SK-N-SH (cell line): Measurements from ENCODE around the gene TPSAB1. TPM values are rescaled to one million over a fixed set of nuclear protein-coding genes. Genes with fewer than 3 reads are reported as not detected.

ENCODE experiments used
- CTCF ChIA-PET: fragments of 300-600, 350-600 bp; formaldehyde crosslinking; extraction: SDS; loops from one replicate; lab custom pipeline; 2021; lab: Yijun Ruan, JAX
- POLR2A ChIA-PET: fragments of 350-600 bp; sonication (Branson Sonifier 250); formaldehyde crosslinking; extraction: SDS; loops from one replicate; lab custom pipeline; 2020; ENCODE audit warnings: antibody characterized with exemption, inconsistent platforms; lab: Yijun Ruan, JAX
- DNase-seq: peaks from one replicate; pipeline ENCODE4 v3.0.0; 2012
- H2AFZ ChIP-seq: fragments of 200-600 bp; sonication (generic); 2 replicates; pipeline ENCODE4 v1.8.1; 2016; ENCODE audit warnings: antibody characterized with exemption, mild to moderate bottlenecking, low read depth
- H3F3A ChIP-seq: fragments of 200-600 bp; sonication (generic); replicated peaks from 2 replicates; pipeline ENCODE3; 2016; ENCODE audit warnings: antibody characterized with exemption, mild to moderate bottlenecking; ENCODE audit not compliant: insufficient read depth
- H3K27ac ChIP-seq, 2 experiments: fragments of 200-500 bp in 1 of 2; fragments of 200-600 bp in 1 of 2; sonication (Bioruptor generic) in 1 of 2; sonication (generic), shearing (Covaris generic) in 1 of 2; 2 replicates each; pipeline versions ENCODE4 v1.5.1 to v1.6.1; 2014 to 2016; ENCODE audit warnings: low read depth in 2 of 2, inconsistent platforms in 1 of 2, low read length in 1 of 2, mild to moderate bottlenecking in 1 of 2, mixed read lengths in 1 of 2
- H3K27me3 ChIP-seq: fragments of 200-600 bp; sonication (generic), shearing (Covaris generic); 2 replicates; pipeline ENCODE4 v1.6.1; 2016; ENCODE audit warnings: mixed run types; ENCODE audit not compliant: insufficient read depth
- H3K36me3 ChIP-seq, 2 experiments: fragments of 200-500 bp in 1 of 2; fragments of 200-600 bp in 1 of 2; sonication (Bioruptor generic) in 1 of 2; sonication (generic) in 1 of 2; replicated peaks in 1 of 2; 2 replicates each; pipeline versions ENCODE3 to v1.5.1; 2014 to 2016; ENCODE audit warnings: low read length in 1 of 2, mild to moderate bottlenecking in 1 of 2; ENCODE audit not compliant: insufficient read depth in 2 of 2, control insufficient read depth in 1 of 2
- H3K4me1 ChIP-seq, 2 experiments: fragments of 200-500 bp in 1 of 2; fragments of 200-600 bp in 1 of 2; sonication (Bioruptor generic) in 1 of 2; sonication (generic), shearing (Covaris generic) in 1 of 2; 2 replicates each; pipeline versions ENCODE4 v1.5.1 to v1.6.1; 2014 to 2016; ENCODE audit warnings: low read depth in 1 of 2, low read length in 1 of 2, mixed run types in 1 of 2; ENCODE audit not compliant: insufficient read depth in 2 of 2, control insufficient read depth in 1 of 2
- H3K4me2 ChIP-seq: fragments of 200-600 bp; sonication (generic), shearing (Covaris generic); 2 replicates; pipeline ENCODE4 v1.6.1; 2017; ENCODE audit warnings: mixed run types
- H3K4me3 ChIP-seq, 2 experiments: fragments of 200-500 bp in 1 of 2; fragments of 200-600 bp in 1 of 2; sonication (Bioruptor generic) in 1 of 2; sonication (generic), shearing (Covaris generic) in 1 of 2; 2 replicates each; pipeline versions ENCODE4 v1.5.1 to v1.8.1; 2014 to 2016; ENCODE audit warnings: low read depth in 2 of 2, inconsistent platforms in 1 of 2, low read length in 1 of 2, mild to moderate bottlenecking in 1 of 2, mixed read lengths in 1 of 2, moderate library complexity in 1 of 2
- H3K79me2 ChIP-seq: fragments of 200-600 bp; sonication (generic); 2 replicates; pipeline ENCODE4 v1.8.1; 2017; ENCODE audit warnings: mild to moderate bottlenecking; ENCODE audit not compliant: insufficient read depth
- H3K9ac ChIP-seq: fragments of 200-600 bp; sonication (generic); 2 replicates; pipeline ENCODE4 v1.6.1; 2017; ENCODE audit warnings: mixed run types
- H3K9me2 ChIP-seq: fragments of 200-600 bp; sonication (generic); 2 replicates; pipeline ENCODE4 v1.6.1; 2017; ENCODE audit warnings: mixed run types
- H3K9me3 ChIP-seq: fragments of 200-600 bp; sonication (generic); 2 replicates; pipeline ENCODE4 v1.6.1; 2017; ENCODE audit warnings: mixed run types, mild to moderate bottlenecking, moderate library complexity
- H4K20me1 ChIP-seq: fragments of 200-600 bp; sonication (generic); 2 replicates; pipeline ENCODE4 v1.6.1; 2017; ENCODE audit warnings: mild to moderate bottlenecking, mixed run types; ENCODE audit not compliant: insufficient read depth
- CTCF ChIP-seq: fragments of 200-600 bp; sonication (generic); IDR thresholded peaks from 2 replicates; pipeline ENCODE4 v1.6.1; 2017; ENCODE audit warnings: antibody characterized with exemption, mild to moderate bottlenecking, moderate library complexity
- MXI1 ChIP-seq: IDR thresholded peaks from 2 replicates; pipeline ENCODE4 v1.6.1; 2012; ENCODE audit warnings: mild to moderate bottlenecking, low read depth, low read length, improper control_type of control experiment
- RAD21 ChIP-seq: IDR thresholded peaks from 2 replicates; pipeline ENCODE4 v1.6.1; 2012; ENCODE audit warnings: mild to moderate bottlenecking, low read length
- ZBTB33 ChIP-seq: IDR thresholded peaks from 2 replicates; pipeline ENCODE4 v1.4.0; 2012; ENCODE audit warnings: low read depth, borderline replicate concordance
- WGBS: methylation state at CpG from one replicate; pipeline ENCODE4 v1.1.6; 2017; ENCODE audit warnings: low lambda C conversion rate; 5-methylcytosine and 5-hydroxymethylcytosine counted together
- polyA plus RNA-seq, 3 experiments: library from polyadenylated mRNA; depleted of rRNA; stranded (reverse); fragments of >200 nt; gene quantifications; 2 replicates each; pipeline ENCODE4 v1.2.3, GENCODE V29; 2012
- TF ChIP-seq, protein P1 (sequence below): IDR thresholded peaks from 2 replicates; pipeline ENCODE4 v1.6.1; 2012; ENCODE audit warnings: mild to moderate bottlenecking, low read depth, low read length, moderate library complexity

TPSAB1 gene
- polyA plus RNA-seq, 1 of the 3 experiments (the other 2 are of a cell fraction) = not detected

DNA sequence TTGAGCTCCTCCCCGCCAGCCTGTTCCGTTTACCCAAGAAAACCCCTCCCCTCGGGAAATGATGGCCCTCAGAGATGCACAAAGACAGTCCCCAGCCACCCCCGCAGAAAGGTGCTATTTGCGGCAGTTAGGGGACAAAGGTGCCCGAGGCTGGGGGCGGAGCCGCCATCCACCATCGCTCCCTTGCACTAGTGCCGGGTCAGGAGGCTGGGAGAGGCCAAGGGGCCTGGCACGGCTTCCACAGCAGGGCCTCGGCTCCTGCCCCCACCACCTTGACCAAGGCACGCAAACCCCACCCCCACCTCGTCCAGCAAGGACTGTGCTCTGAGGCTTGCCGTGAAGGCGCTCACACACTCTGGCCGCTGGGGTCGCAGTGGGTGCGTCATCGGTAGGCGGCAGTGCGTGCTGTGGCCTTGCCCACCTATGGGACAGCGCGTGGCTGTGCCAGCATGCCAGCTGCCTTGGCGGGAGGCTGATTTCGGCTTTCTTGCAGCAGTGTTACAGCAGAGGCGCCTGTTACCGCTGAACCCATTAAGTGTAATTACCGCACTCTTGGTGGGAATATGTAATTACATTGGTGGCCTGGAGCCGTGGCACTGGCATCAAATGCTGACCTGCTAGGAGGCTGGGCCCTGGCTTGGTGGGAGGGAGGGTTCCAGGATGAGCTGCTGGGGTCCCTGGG is 47.2 kb upstream of the TPSAB1 start:
- no peak overlapping the region for H3K27ac ChIP-seq
- no peak for TF ChIP-seq ZBTB33
- TF ChIP-seq CTCF = peak; percentile 25
- DNase-seq = peak; percentile 77

GRCh38 chr16:1193825-1194581 is 46.5 kb upstream of the TPSAB1 start:
- POLR2A ChIA-PET = no interaction called here
- H2AFZ ChIP-seq = no peak overlapping the region
- WGBS = 34% methylated on average over 6 of the region's 29 CpGs
- TF ChIP-seq, protein P1, sequence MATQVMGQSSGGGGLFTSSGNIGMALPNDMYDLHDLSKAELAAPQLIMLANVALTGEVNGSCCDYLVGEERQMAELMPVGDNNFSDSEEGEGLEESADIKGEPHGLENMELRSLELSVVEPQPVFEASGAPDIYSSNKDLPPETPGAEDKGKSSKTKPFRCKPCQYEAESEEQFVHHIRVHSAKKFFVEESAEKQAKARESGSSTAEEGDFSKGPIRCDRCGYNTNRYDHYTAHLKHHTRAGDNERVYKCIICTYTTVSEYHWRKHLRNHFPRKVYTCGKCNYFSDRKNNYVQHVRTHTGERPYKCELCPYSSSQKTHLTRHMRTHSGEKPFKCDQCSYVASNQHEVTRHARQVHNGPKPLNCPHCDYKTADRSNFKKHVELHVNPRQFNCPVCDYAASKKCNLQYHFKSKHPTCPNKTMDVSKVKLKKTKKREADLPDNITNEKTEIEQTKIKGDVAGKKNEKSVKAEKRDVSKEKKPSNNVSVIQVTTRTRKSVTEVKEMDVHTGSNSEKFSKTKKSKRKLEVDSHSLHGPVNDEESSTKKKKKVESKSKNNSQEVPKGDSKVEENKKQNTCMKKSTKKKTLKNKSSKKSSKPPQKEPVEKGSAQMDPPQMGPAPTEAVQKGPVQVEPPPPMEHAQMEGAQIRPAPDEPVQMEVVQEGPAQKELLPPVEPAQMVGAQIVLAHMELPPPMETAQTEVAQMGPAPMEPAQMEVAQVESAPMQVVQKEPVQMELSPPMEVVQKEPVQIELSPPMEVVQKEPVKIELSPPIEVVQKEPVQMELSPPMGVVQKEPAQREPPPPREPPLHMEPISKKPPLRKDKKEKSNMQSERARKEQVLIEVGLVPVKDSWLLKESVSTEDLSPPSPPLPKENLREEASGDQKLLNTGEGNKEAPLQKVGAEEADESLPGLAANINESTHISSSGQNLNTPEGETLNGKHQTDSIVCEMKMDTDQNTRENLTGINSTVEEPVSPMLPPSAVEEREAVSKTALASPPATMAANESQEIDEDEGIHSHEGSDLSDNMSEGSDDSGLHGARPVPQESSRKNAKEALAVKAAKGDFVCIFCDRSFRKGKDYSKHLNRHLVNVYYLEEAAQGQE = no peak
- TF ChIP-seq MXI1 (no peak), RAD21 (no peak)
- TF ChIP-seq, all 33 proteins: peak for 0
- no peak overlapping the region for H3K4me2 ChIP-seq
- no peak for DNase-seq
- no peaks in the 10 kb centered on the region for H3K79me2 ChIP-seq
- H3K9ac ChIP-seq = no peak overlapping the region
- CTCF ChIA-PET = interaction anchor here (0.6 to 2.1 kb wide), 23 partner anchors 9 to 195 kb away, joined by 3 to 9 read pairs (median 4); partner anchors contain the start of gene TPSG1
- H4K20me1 ChIP-seq = peaks cover 9% of the 10 kb centered on the region; the same call in 1 of the 2 replicates
- no peaks in the 10 kb centered on the region for H3K36me3 ChIP-seq
- no peaks in the 10 kb centered on the region for H3F3A ChIP-seq
- H3K4me3 ChIP-seq = no peak overlapping the region
- H3K4me1 ChIP-seq = no peaks in the 10 kb centered on the region; a peak in 1 of 4 replicates
- no peaks in the 10 kb centered on the region for H3K9me2 ChIP-seq
- no peaks in the 10 kb centered on the region for H3K9me3 ChIP-seq
- H3K27me3 ChIP-seq = peaks cover 44% of the 10 kb centered on the region
- H3K27ac ChIP-seq = no peak overlapping the region

More for the DNA sequence above, 47.2 kb upstream of the TPSAB1 start:
- ChIA-PET CTCF (interaction anchor here (0.6 to 2.1 kb wide), 19 partner anchors 10 to 194 kb away, joined by 3 to 9 read pairs (median 4); no protein-coding TSS in a partner anchor), POLR2A (no interaction called here)
- H3K4me3 ChIP-seq = no peak overlapping the region; a peak in 1 of 4 replicates
- no peaks in the 10 kb centered on the region for H3K9me3 ChIP-seq
- no peak overlapping the region for H3K4me2 ChIP-seq
- peaks cover 12% of the 10 kb centered on the region; the same call in 1 of the 2 replicates for H4K20me1 ChIP-seq
- WGBS = 16% methylated on average over 13 of the region's 30 CpGs
- H3K4me1 ChIP-seq = no peaks in the 10 kb centered on the region; a peak in 1 of 4 replicates
- no peaks in the 10 kb centered on the region for H3K36me3 ChIP-seq
- H2AFZ ChIP-seq = no peak overlapping the region
- no peak overlapping the region for H3K9ac ChIP-seq
- H3K9me2 ChIP-seq = no peaks in the 10 kb centered on the region
- peaks cover 49% of the 10 kb centered on the region for H3K27me3 ChIP-seq
- H3F3A ChIP-seq = no peaks in the 10 kb centered on the region
- no peaks in the 10 kb centered on the region for H3K79me2 ChIP-seq
